SU-DHL-6 (cell line): Measurements from ENCODE around the gene POMP.

Source experiments
- CTCF ChIP-seq: fragments of 200-600 bp; sonication (generic); IDR thresholded peaks from one replicate; pipeline ENCODE4 v1.5.1; 2017; ENCODE audit warnings: antibody characterized with exemption, mild to moderate bottlenecking, low read length, moderate library complexity; ENCODE audit not compliant: insufficient read depth, poor library complexity, severe bottlenecking
- EZH2phosphoT487 ChIP-seq: fragments of 200-600 bp; sonication (generic), shearing (Covaris generic); conservative IDR thresholded peaks from 2 replicates; pipeline ENCODE4 v1.6.1; 2018; ENCODE audit warnings: mild to moderate bottlenecking, antibody characterized with exemption, low read length, moderate library complexity, mixed read lengths

GRCh38 chr13:28618230-28618994 is 40.5 kb upstream of the POMP start:
- TF ChIP-seq CTCF, result no peak
- no peak for TF ChIP-seq EZH2phosphoT487
